HCT116 (cell line): ENCODE measurements around the gene LSAMP. TPM values are rescaled to one million over a fixed set of nuclear protein-coding genes. Genes with fewer than 3 reads are reported as not detected.

ENCODE experiments used
- ATAC-seq: fragments of 200-7000 bp; cut with Tn5 transposase; 2 replicates; pipeline ENCODE4 v1.9.1; 2020; ENCODE audit warnings: mild to moderate bottlenecking, moderate library complexity
- BruUV-seq: library from RNA; stranded (reverse); fragments of 400-500 nt; replicated peaks from 2 replicates; lab custom pipeline; 2021; lab: Mats Ljungman, UMichigan
- CTCF ChIA-PET: fragments of 300-600 bp; sonication (Branson Sonifier 250); formaldehyde crosslinking; loops from one replicate; lab custom pipeline; 2021; ENCODE audit warnings: antibody characterized with exemption; lab: Charles Lee
- POLR2A ChIA-PET: fragments of 300-600, 350-600 bp; sonication (Branson Sonifier 250); formaldehyde crosslinking; loops from one replicate; lab custom pipeline; 2021; ENCODE audit warnings: antibody characterized with exemption; lab: Charles Lee
- RAD21 ChIA-PET, 2 experiments: fragments of 300-600 bp; sonication (Branson Sonifier 250); formaldehyde crosslinking; loops; one replicate each; lab custom pipeline; 2023; ENCODE audit warnings: low total read pairs in 2 of 2; ENCODE audit not compliant: uncharacterized antibody in 2 of 2, unreplicated experiment in 2 of 2, low non-redundant PET in 1 of 2; lab: Charles Lee
- DNase-seq: peaks from one replicate; pipeline ENCODE4 v3.0.0-alpha.2; 2010; ENCODE audit warnings: low read depth, low spot score
- H2AFZ ChIP-seq: fragments of 200-600 bp; shearing (Covaris generic), sonication (generic); 2 replicates; pipeline ENCODE4 v1.6.1; 2017; ENCODE audit warnings: low read depth, mixed run types, mixed read lengths, antibody characterized with exemption, low read length; ENCODE audit not compliant: poor library complexity, severe bottlenecking
- H3K27ac ChIP-seq: 2 replicates; pipeline ENCODE4 v1.5.1; 2012; ENCODE audit warnings: low read depth, low read length
- H3K27me3 ChIP-seq: fragments of 200-600 bp; sonication (generic); 2 replicates; pipeline ENCODE4 v1.6.1; 2016; ENCODE audit warnings: mixed run types, low read length, mixed read lengths; ENCODE audit not compliant: insufficient read depth
- H3K36me3 ChIP-seq, 2 experiments: fragments of 200-500 bp in 1 of 2; fragments of 200-600 bp in 1 of 2; sonication (Bioruptor generic) in 1 of 2; sonication (generic) in 1 of 2; 2 replicates each; pipeline versions ENCODE4 v1.5.1 to v1.6.1; 2014 to 2016; ENCODE audit warnings: low read length in 2 of 2, inconsistent platforms in 1 of 2, mixed read lengths in 1 of 2, mixed run types in 1 of 2; ENCODE audit not compliant: insufficient read depth in 2 of 2, control insufficient read depth in 1 of 2
- H3K4me1 ChIP-seq, 2 experiments: fragments of 200-600 bp in 1 of 2; sonication (generic) in 1 of 2; 2 replicates each; pipeline versions ENCODE4 v1.5.1 to v1.6.1; 2012 to 2017; ENCODE audit warnings: low read length in 2 of 2, inconsistent platforms in 1 of 2, mild to moderate bottlenecking in 1 of 2, mixed read lengths in 1 of 2, mixed run types in 1 of 2, moderate library complexity in 1 of 2; ENCODE audit not compliant: insufficient read depth in 2 of 2, control insufficient read depth in 1 of 2
- H3K4me2 ChIP-seq: fragments of 200-600 bp; sonication (generic); 2 replicates; pipeline ENCODE4 v1.6.1; 2017; ENCODE audit warnings: mixed run types, low read length, mixed read lengths
- H3K4me3 ChIP-seq, 2 experiments: fragments of 200-600 bp in 1 of 2; sonication (generic) in 1 of 2; replicated peaks in 1 of 2; 2 replicates each; pipeline ENCODE4 v1.5.1; 2011 to 2016; ENCODE audit warnings: low read length in 2 of 2, control low read depth in 1 of 2, low read depth in 1 of 2, mild to moderate bottlenecking in 1 of 2, mixed read lengths in 1 of 2, mixed run types in 1 of 2
- H3K79me2 ChIP-seq: fragments of 200-600 bp; sonication (generic); 2 replicates; pipeline ENCODE4 v1.6.1; 2017; ENCODE audit warnings: mild to moderate bottlenecking, mixed run types, low read length, moderate library complexity, mixed read lengths; ENCODE audit not compliant: insufficient read depth
- H3K9ac ChIP-seq: fragments of 200-600 bp; sonication (generic); 2 replicates; pipeline ENCODE4 v1.6.1; 2016; ENCODE audit warnings: low read length, mixed read lengths
- H3K9me2 ChIP-seq: fragments of 200-600 bp; sonication (generic), shearing (Covaris generic); 2 replicates; pipeline ENCODE4 v1.6.1; 2017; ENCODE audit warnings: mixed run types, mild to moderate bottlenecking, moderate library complexity; ENCODE audit not compliant: insufficient read depth
- H3K9me3 ChIP-seq, 2 experiments: fragments of 200-500 bp in 1 of 2; fragments of 200-600 bp in 1 of 2; sonication (Bioruptor generic) in 1 of 2; sonication (generic) in 1 of 2; 2 replicates each; pipeline ENCODE4 v1.6.1; 2014 to 2017; ENCODE audit warnings: low read length in 2 of 2, mixed read lengths in 2 of 2, inconsistent platforms in 1 of 2, low read depth in 1 of 2, mild to moderate bottlenecking in 1 of 2, mixed run types in 1 of 2, moderate library complexity in 1 of 2; ENCODE audit not compliant: control insufficient read depth in 1 of 2, insufficient read depth in 1 of 2
- H4K20me1 ChIP-seq: fragments of 200-600 bp; sonication (generic), shearing (Covaris generic); 2 replicates; pipeline ENCODE4 v1.6.1; 2017; ENCODE audit warnings: mixed run types, mild to moderate bottlenecking, moderate library complexity; ENCODE audit not compliant: insufficient read depth
- EGR1 ChIP-seq: IDR thresholded peaks from 2 replicates; pipeline ENCODE4 v1.6.1; 2012; ENCODE audit warnings: low read depth
- ELF1 ChIP-seq: IDR thresholded peaks from 2 replicates; pipeline ENCODE4 v1.6.1; 2012; ENCODE audit warnings: low read depth, borderline replicate concordance
- EZH2 ChIP-seq: fragments of 200-600 bp; sonication (generic); IDR thresholded peaks from 2 replicates; pipeline ENCODE4 v1.6.1; 2017; ENCODE audit warnings: antibody characterized with exemption, mixed run types
- EZH2phosphoT487 ChIP-seq: fragments of 200-600 bp; IDR thresholded peaks from 2 replicates; pipeline ENCODE4 v1.6.1; 2018; ENCODE audit warnings: antibody characterized with exemption, borderline replicate concordance
- FOSL1 ChIP-seq: IDR thresholded peaks from 2 replicates; pipeline ENCODE4 v1.6.1; 2012; ENCODE audit warnings: low read depth
- POLR2A ChIP-seq: IDR thresholded peaks from 2 replicates; pipeline ENCODE4 v1.7.0; 2011; ENCODE audit warnings: borderline replicate concordance; ENCODE audit not compliant: insufficient read depth, insufficient read length; ENCODE audit errors: extremely low read depth
- POLR2AphosphoS5 ChIP-seq: IDR thresholded peaks from 2 replicates; pipeline ENCODE4 v1.6.1; 2011; ENCODE audit warnings: mild to moderate bottlenecking, low read depth, low read length, moderate library complexity
- RAD21 ChIP-seq: IDR thresholded peaks from 2 replicates; pipeline ENCODE4 v1.6.1; 2012; ENCODE audit warnings: low read depth, mild to moderate bottlenecking
- SRF ChIP-seq: IDR thresholded peaks from 2 replicates; pipeline ENCODE4 v1.6.1; 2012; ENCODE audit warnings: low read depth
- YY1 ChIP-seq: IDR thresholded peaks from 2 replicates; pipeline ENCODE4 v1.6.1; 2011; ENCODE audit warnings: low read length, low read depth, moderate library complexity, mild to moderate bottlenecking; ENCODE audit not compliant: insufficient replicate concordance; ENCODE audit errors: extremely low read depth
- ZBTB33 ChIP-seq: IDR thresholded peaks from 2 replicates; pipeline ENCODE4 v1.6.1; 2011; ENCODE audit warnings: mild to moderate bottlenecking, low read length, moderate library complexity; ENCODE audit not compliant: insufficient replicate concordance; ENCODE audit errors: extremely low read depth
- ZNF274 ChIP-seq: fragments of 200-500 bp; sonication (Bioruptor generic); IDR thresholded peaks from 2 replicates; pipeline ENCODE4 v1.6.1; 2014; ENCODE audit warnings: mild to moderate bottlenecking, low read depth, low read length, inconsistent platforms
- intact Hi-C: fragments of 100-400 bp; cut with micrococcal nuclease; formaldehyde crosslinking; loops from 2 replicates; pipeline ENCODE4 v1.10.0; 2022
- total RNA-seq: library from RNA; stranded (reverse); gene quantifications from one replicate; pipeline ENCODE4 v1.2.1, GENCODE V29; 2021; ENCODE audit not compliant: unreplicated experiment
- TF ChIP-seq, protein P1 (sequence below): IDR thresholded peaks from 2 replicates; pipeline ENCODE4 v1.6.1; 2012
- TF ChIP-seq, protein P2 (sequence below), 3 experiments: fragments of 200-600 bp in 1 of 3; sonication (generic) in 1 of 3; IDR thresholded peaks in 2 of 3; conservative IDR thresholded peaks in 1 of 3; 2 replicates each; pipeline ENCODE4 v1.5.1; 2012 to 2017; ENCODE audit warnings: low read depth in 2 of 3, low read length in 2 of 3, antibody characterized with exemption in 1 of 3, borderline replicate concordance in 1 of 3, control low read depth in 1 of 3, mild to moderate bottlenecking in 1 of 3, mixed read lengths in 1 of 3, mixed run types in 1 of 3, moderate library complexity in 1 of 3; ENCODE audit not compliant: insufficient read depth in 1 of 3

Gene LSAMP
- total RNA-seq, 1 experiment from 2014 or later, result 0.25 TPM

- no peaks in the 10 kb centered on the region for H3K4me1 ChIP-seq
- POLR2A ChIA-PET, result no interaction called here
- no peaks in the 10 kb centered on the region for H4K20me1 ChIP-seq
- no peak overlapping the region for H2AFZ ChIP-seq
- H3K79me2 ChIP-seq, result no peaks in the 10 kb centered on the region
- H3K4me2 ChIP-seq, result no peak overlapping the region
- H3K9me3 ChIP-seq, result no peaks in the 10 kb centered on the region
- no peaks in the 10 kb centered on the region for H3K9me2 ChIP-seq
- TF ChIP-seq RAD21 (no peak), FOSL1 (no peak), ZNF274 (no peak), POLR2A (no peak), ELF1 (no peak), POLR2AphosphoS5 (no peak)
- TF ChIP-seq, protein P1, sequence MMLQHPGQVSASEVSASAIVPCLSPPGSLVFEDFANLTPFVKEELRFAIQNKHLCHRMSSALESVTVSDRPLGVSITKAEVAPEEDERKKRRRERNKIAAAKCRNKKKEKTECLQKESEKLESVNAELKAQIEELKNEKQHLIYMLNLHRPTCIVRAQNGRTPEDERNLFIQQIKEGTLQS, result no peak
- peaks cover 34% of the 10 kb centered on the region for H3K27me3 ChIP-seq
- CTCF ChIA-PET, result no interaction called here
- intact Hi-C loops, result no loop called here
- ATAC-seq (no peak), DNase-seq (no peak)
- no peaks in the 10 kb centered on the region for H3K36me3 ChIP-seq
- H3K27ac ChIP-seq, result no peak overlapping the region
- RAD21 ChIA-PET, result no interaction called here
- no TSS peak for BruUV-seq
- H3K4me3 ChIP-seq, result no peak overlapping the region
- no peak overlapping the region for H3K9ac ChIP-seq
These were observed 219.0 kb downstream of the LSAMP start for GRCh38 chr3:116226266-116226665.

DNA sequence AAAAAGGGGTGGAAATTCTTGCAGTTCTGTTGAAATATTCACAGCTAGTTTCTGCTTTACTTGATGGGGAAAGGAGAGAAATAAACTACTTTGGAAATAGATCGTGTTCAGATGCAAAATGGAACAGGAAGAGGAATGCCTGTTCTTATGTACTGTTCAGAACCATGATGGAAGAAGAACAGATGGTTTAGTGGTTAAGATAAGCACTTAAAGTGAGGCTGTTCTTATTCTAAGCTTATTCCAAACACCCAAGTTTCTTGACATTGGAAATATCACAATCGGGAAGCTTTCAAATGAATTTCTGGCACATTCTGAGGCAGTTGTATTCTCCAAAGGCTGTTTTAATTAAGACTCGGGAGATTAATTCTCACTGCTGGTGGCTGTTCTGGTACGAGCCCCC, 228.5 kb downstream of the LSAMP start:
- Histone ChIP-seq H3K4me2 (no peak overlapping the region), H2AFZ (no peak overlapping the region), H3K4me1 (no peaks in the 10 kb centered on the region), H3K36me3 (no peaks in the 10 kb centered on the region), H3K27ac (no peak overlapping the region), H4K20me1 (no peaks in the 10 kb centered on the region), H3K4me3 (no peak overlapping the region), H3K9me2 (no peaks in the 10 kb centered on the region), H3K27me3 (peaks cover 39% of the 10 kb centered on the region; the same call in 1 of the 2 replicates), H3K79me2 (no peaks in the 10 kb centered on the region), H3K9me3 (no peaks in the 10 kb centered on the region), H3K9ac (no peak overlapping the region)
- DNase-seq, result no peak
- ChIA-PET CTCF (no interaction called here), RAD21 (no interaction called here), POLR2A (no interaction called here)
- intact Hi-C loops, result no loop called here
- BruUV-seq, result no TSS peak
- ATAC-seq, result no peak
- TF ChIP-seq, protein P1, result no peak
- TF ChIP-seq, protein P2, sequence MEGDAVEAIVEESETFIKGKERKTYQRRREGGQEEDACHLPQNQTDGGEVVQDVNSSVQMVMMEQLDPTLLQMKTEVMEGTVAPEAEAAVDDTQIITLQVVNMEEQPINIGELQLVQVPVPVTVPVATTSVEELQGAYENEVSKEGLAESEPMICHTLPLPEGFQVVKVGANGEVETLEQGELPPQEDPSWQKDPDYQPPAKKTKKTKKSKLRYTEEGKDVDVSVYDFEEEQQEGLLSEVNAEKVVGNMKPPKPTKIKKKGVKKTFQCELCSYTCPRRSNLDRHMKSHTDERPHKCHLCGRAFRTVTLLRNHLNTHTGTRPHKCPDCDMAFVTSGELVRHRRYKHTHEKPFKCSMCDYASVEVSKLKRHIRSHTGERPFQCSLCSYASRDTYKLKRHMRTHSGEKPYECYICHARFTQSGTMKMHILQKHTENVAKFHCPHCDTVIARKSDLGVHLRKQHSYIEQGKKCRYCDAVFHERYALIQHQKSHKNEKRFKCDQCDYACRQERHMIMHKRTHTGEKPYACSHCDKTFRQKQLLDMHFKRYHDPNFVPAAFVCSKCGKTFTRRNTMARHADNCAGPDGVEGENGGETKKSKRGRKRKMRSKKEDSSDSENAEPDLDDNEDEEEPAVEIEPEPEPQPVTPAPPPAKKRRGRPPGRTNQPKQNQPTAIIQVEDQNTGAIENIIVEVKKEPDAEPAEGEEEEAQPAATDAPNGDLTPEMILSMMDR (IDR thresholded peaks at IDR 0.05 in 2 of 3, conservative IDR thresholded peaks at IDR 0.05 in 1 of 3; ENCODE audit: borderline replicate concordance in 1 of 3, insufficient read depth in 1 of 3, low read depth in 2 of 3, low read length in 2 of 3), result no peak
- TF ChIP-seq ZNF274, result no peak
- no peak for TF ChIP-seq SRF
- TF ChIP-seq EZH2phosphoT487, result no peak
- no peak for TF ChIP-seq YY1
- no peak for TF ChIP-seq ZBTB33
- TF ChIP-seq EGR1, result no peak
- TF ChIP-seq EZH2, result no peak
